ENCODE measurements around the gene AOPEP.

The AOPEP gene

DNA sequence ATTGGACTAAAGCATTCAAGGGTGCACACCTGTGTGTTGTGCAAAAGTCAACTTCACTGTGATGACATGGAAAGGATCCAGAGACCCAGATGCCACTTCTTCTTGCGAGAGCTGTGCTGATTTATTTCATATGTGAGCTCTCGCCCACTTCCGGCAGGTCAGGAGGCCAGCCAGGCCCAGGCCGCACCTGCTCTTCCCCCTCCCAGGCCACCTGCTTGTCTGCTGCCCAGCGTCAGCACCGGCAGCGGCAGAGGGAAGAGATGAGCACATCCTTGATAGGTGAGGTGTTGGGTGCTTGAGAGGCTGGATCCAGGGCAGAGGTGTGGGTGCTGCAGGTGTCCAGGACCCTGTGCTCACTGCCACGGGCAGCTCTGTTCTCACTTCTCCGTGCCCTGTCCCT, 348.1 kb downstream of the AOPEP start:
- no peak for DNase-seq

DNA sequence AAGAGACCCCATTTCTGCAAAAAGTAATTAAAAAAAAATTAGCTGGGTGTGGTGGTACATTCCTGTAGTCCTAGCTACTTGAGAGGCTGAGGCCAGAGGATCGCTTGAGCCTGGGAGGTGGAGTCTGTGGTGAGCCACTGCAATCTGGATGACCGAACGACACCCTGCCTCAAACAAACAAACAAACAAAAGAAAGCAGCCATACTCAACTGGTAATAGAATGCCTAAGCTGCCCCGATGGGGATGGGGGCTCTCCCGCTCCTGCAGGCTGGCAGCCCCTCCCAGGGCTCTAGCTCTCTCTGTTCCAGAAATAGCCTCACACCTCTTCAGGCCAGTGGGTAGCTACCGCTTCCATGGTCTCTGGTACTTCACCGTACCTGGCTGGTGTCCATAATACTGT, 349.2 kb downstream of the AOPEP start:
- no peak for DNase-seq

DNA sequence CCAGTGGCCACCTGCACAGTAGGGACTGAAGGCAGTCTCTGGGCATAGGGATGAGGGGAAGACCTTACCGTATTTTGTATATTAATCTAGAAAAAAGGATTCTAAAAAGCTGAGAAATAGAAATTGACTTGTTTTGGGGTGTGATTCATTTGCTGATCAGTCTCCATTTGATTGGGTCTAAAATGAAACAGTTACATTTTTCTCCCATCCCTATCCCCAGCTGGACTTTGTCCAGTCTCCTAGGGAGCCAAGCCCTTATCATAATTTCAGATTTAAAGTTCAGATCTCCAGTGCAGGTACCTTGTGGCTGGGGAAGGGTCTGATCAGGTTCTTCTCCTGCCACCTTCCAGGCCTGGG, 350.2 kb downstream of the AOPEP start:
- no peak for DNase-seq

DNA sequence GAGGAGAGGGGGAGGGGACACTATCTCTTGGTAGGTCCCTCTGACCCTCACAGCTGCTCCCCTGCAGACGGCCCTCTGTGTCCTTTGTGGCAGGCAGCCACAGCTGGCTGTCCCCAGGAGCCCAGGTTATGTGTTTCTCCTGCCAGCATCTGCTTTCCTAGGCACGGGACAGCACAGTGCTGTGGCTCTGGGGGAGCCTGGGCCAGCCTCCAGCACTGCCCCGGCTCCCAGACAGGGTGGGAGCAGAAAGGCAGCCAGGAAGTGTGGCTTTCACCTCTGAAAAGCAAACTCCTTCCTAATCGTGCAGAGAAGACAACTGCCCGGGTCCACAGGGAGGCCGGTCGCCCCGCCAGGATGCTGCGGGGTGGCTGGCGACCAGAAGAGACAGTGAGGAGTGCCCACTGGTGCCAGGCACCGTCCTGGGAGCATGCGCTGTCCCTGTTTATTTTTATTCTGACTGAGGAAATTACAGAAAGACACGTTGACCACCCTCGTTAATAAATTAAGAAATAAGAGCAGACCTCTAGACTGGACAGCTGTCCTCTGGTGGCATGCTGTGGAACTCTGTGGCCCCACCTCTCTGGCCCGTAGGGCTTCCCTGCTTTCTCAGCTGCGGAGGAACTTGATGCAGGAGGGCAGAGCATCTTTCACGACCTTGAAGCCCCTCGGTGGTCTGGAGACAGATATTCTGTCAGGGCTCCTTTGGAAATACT, 350.7 kb downstream of the AOPEP start:
- DNase-seq = no peak

DNA sequence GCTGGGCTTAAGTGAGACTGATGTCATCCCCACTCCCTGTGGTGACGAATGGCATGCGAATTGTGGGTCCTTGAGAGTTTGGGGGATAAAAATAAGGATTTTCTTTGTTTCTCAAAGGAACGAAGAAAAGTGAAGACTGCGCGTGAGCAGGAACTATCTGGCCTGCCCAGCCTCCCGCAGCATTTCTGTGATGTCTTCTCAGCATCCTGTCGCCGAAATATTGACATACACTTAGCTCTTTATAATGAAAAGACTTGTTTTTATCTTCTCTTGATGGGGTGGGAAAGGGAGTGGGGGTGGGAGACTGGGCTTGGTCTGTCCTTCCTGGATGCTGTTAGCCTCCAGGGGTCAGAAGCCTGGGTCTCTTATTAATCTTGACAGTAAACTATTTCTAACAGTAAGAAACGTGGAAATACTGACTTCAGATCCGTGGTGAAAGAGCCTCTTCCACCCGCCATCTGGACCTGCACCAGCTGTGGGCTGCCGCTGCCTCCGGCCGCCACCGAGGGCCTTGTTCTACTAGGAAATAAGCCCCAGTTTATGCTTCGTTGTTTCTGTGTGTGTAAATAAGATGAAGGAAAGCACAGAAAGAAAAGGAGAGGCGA, 351.4 kb downstream of the AOPEP start:
- no peak for DNase-seq

DNA sequence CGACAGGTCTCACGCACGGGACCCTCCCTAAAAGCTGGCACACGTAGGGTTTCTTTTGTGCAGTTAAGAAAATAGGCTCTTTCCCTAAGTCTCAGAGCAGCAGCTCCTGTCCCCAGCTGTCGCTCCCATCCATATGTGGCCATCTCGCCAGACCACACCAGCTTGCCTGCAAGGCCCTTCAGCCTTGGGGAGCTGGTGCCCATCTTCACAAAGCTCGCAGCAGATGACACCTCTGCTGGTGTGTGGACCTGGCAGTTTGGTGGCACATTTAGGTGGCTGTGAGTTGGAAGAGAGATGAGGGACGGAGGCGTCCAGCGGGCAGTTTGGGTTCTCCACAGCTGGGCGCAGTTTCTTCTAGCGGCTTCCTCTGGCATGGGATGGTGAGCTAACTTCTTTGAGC, 352.0 kb downstream of the AOPEP start:
- no peak for DNase-seq

DNA sequence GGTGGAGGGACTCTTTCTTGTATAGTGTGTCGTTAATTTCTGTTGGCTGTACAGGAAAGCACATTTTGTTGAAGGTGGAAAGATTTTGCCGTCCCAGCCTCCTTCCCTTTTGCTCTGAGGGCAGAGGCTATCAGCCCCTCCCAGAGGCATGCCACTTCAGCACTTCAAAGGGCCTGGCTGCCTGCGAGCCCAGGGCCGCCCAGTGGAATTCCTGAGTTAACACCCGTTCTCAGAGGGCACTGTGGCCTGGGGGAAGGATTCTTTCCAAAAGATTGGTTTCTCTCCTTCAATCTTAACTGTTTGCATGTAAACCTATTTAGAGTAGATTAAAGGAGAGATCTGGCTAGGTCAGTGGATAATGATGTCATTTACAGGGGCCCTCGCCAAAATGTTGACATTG, 352.4 kb downstream of the AOPEP start:
- DNase-seq = no peak

DNA sequence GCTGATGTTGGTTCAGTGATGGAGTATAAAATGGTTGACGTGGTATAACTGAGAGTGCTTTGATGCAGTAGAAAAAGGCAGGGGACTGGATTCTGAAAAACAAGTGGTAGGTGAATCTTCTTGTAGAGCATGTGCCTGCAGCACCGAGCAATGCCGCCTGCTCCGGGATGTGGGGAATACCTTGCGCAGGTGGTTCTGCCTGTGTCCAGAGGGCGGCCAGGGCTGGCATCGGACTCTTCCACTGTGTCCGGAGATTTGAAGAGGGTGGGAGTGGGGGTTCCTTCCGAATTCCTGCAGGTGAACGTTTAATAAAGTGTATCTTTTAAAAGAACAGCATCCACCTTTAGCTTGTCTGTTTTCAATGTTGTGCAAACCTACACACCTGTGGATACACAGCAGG, 353.0 kb downstream of the AOPEP start:
- no peak for DNase-seq

DNA sequence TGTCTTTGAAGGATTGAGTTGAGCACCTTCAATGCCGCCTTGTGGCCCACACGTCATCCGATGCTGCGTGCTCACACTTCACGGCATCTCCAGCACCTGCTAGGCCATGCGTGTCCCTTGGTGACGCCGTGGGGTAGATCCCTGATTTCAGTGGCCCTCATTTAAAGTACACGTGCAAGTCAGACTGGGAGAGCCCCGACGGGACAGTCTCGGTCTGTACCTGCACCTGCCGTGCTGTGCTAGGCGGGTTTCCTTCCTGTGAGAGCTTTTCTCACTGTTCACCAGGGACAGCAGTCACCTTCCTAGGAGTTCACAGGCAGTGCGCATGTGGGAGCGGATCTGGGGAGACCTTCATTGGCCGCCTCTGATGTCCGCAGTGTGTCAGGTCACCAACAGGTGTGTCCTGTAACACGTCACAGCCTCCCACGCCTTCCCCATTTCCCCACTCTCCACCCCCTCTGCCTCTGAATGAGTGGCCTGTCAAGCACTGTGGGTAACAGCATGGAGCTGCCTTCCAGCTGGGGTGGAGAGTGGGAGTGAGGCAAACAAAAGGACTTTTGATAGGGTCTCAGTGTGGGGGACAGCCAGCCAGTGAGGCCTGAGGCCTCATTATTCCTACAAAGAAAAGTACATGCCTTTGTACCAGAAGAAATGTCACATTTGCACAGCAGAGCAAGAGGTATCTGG, 354.6 kb downstream of the AOPEP start:
- DNase-seq = no peak

DNA sequence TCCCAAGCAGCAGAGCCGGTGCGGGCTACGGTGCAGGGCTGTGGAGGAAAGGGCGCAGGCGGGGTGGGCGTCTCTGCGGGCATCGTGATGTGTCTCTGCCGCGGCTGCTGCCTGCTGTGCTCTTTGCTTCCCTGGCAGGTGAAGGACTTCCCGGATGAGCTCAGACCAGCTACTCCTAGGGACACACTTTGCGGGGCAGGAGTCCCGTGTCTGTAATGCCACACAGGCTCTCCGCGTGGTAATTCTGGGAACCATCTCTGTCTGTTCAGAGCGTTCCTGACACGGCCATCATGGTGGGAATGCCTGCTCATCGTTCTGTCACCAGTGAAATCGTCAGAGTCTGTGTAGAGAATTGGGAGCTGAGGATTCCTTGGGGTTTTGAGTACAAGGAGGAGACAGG, 355.5 kb downstream of the AOPEP start:
- DNase-seq = no peak

DNA sequence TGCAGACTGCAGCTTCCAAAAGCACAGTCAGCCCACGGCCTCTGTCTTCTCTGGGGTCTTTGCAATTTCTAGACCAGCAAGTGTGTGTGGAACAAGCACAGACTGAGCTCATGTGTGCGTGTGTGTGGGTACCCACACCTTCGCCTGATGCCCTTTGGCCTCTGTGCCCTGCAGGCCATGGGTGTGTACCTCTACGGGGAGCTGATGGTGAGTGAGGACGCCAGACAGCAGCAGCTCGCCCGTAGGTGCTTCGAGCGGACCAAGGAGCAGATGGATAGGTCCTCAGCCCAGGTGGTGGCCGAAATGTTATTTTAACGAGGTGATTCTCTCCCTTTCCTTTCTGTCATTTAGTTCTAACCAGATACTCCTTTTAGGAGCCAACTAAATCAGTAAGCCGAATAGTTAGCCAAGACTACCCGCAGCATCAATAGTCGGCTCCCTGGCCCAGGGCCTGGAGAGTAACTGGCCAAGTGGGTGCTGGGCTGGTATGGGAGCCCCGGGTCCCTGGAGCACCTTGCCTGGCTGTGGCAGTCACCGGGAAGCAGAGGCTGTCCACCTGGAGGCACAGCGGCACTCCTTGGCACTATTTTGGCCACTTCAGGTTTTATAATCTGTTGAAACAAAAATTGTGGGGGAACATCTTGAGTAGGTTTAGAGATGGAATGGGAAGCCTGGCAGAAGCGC, 356.0 kb downstream of the AOPEP start:
- DNase-seq = no peak

DNA sequence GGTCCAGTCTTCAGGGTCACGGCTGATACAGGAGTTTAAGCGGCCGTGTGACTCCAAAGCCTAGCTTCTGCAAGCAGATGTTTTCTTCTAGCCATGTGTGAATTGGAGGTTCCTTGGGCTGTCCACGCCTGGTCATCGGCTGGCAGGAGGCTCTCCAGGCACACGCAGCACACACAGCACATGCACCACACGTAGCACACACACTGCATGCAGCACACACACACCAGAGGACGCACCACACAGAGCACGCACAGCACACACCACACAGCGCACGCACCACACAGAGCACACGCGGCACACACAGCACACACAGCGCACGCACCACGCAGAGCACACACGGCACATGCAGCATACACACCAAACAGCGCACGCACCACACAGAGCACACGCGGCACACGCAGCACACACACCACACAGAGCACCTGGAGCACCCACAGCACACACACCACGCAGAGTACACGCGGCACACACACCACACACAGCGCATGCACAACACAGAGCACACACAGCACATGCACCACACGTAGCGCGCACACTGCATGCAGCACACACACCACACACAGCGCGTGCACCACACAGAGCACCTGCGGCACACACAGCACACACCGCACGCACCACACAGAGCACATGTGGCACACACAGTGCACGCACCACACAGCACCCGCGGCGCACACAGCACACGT, 356.7 kb downstream of the AOPEP start:
- DNase-seq = no peak

DNA sequence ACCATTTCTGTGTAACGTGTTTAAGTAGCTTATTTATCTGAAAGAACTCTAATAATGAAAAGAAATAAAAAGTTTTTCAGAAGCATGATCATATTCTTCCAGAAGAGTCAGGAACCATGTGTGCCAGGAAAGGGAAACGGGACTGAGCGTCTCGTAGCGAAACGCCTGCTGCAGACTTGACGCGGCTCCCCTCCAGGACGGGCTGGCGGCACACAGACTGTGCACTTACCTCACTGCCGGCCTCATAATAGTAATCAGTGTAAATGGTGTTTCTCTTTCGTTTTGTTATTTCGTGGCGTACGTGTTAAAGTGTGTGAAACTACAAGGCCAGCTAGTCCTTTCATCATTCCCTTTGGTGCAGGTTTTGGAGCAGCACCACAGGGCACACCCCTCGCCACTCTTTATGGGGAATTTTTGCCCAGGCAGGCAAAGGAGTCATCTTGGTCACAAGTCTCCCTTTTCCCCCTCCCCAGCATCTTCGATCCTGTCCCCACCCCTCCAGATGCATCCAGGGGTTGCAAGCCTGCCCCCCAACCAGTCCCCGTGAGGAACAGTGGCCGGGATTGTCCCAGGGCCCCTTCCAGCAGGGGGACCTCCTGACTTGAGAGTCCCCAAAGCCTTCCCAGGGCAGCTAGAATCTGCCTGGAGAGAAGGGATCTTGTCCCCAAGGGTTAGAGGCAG, 357.9 kb downstream of the AOPEP start:
- no peak for DNase-seq

DNA sequence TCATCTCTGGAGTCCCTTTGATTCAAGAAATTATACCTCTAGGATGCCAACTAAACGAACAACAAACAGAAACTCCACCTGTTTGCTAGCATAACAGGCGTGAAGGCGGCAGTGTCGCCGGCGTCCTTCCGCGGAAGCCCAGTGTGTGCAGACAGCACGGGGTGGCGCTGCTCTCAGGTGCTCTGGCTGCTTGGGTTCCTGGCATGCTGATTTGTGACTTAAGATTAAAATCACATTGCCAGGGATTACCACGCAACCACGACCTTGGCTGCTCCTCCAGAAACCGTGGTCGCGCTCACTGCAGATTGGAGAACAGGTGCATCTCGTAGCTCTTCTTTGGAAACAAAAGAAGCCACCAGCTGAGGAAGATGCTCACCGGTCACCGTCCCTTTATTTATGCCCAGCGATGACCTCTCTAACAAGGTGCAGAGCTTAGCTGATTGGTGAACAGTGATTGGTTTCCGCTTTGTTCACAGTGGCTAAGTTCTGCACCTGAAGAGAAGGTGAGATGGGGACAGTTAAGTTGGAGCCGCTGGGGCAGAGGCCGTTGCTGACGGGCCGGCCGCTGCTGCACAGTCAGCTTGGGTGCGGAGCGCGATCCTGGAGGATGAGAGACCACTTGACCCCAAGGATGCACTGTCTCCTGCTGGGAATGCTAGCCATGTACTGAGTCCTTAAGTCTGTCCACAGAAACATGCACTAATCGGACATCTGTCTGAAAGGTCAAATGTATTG, 358.7 kb downstream of the AOPEP start:
- DNase-seq = no peak

DNA sequence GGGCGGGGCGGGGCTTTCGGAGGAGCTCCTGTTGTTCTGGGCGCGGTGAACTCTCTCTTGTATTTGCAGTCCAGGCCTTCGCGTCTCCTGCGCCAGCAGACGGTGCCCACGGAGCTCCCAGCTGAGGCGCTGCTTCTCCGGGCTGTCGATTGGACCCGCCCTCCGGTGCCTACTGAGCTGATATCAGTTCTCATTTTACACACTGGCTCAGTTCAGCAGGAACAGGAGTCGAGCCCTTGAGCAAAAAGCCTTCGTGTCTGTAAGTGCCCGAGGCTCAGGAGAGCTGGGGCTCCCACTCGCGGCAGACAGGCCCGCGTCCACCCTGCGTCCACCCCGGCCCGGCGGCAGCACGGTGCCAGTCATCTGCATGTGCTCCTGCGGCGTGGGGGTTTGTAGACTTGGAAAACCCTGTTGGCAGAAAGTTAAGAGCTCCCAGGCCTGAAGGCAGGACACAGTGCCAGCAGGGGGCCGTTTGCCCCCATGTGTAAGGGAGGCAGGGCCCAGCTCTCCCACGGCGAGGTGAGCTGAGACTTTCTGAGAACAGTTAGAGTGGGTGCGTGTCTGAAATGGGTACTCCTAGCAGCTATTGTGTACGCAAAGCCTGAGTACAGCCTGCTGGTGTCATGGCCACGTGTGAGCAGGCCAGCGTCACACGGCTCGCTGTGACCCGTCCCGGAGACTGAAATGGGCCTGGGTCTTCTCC, 359.5 kb downstream of the AOPEP start:
- no peak for DNase-seq

DNA sequence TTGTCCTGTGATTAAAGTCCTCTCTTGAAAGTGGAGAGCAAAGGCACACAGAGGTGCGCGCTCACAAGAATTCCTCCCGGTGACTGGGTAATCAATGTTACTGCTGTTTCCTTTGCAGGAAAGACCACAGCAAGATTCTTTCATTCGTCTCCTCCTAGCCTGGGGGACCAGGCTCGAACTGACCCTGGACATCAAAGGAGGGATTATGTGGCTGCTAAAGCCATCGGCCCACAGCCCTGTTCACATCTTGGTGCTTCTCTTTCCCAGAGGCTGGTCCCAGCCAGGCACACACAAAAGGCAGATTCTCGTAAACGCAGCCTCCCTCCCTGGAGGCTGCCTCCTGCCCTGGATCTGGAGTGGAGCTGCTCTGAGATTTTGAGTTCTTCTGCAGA, 360.1 kb downstream of the AOPEP start:
- no peak for DNase-seq

DNA sequence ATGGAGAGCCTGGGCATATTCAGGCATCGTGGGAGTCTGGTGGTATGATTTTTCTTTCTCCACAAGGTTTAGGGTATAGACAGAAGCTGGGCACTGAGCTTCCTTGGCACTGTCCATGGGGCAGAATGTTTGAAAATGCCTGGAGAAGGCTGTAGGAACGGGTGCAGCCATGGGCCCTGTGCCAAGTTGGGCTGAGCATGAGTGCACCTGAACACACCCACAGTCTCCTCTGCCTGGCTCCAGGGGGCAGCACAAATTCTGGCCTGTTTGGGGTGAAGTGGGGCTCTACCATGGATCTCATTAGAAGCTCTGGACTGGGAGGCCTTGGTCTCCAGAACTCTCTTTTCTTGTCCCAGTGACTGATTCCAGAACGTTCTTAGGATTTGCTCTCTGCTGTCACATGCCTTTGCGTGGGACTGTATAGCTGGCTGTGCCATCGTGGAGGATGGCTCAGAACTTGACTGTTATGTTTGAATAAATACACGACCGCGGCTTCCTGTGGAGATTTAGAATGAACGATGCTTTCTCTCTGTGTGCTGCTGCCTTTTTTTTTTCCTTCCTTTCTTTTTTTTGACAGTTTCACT, 361.3 kb downstream of the AOPEP start:
- DNase-seq = no peak

DNA sequence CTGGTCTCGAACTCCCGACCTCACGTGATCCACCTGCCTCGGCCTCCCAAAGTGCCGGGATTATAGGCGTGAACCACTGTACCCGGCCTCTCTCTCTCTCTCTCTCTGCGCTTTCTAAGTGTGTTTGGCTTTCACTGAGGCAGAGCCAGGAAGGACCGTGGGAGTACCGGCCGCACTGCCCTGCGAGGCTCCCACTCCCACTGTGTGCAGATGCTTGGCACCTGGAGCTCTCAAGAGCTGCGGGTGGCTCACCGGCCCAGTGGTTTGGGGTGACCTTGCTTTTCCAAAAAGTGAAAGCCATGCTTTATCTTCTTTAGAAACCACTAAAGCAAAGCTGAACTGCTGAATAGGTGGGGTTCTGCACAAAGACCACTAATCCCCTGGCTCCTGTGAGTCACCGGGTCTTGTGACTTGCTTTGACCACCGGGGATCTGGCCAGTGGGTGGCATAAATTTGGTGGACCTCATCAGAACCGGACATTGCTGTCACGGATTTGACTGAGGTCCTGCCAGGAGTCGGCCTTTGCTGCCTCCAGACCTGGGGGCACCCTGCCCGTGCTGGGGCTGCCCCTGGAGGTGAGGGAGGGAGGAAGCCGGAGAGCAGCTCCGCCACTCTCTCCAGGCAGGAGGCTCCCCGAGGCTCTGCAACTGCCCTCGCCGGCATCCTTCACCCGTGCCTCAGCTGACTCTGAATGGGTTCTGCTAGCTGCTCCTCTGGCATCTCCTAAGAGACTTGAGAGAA, 362.1 kb downstream of the AOPEP start:
- no peak for DNase-seq

DNA sequence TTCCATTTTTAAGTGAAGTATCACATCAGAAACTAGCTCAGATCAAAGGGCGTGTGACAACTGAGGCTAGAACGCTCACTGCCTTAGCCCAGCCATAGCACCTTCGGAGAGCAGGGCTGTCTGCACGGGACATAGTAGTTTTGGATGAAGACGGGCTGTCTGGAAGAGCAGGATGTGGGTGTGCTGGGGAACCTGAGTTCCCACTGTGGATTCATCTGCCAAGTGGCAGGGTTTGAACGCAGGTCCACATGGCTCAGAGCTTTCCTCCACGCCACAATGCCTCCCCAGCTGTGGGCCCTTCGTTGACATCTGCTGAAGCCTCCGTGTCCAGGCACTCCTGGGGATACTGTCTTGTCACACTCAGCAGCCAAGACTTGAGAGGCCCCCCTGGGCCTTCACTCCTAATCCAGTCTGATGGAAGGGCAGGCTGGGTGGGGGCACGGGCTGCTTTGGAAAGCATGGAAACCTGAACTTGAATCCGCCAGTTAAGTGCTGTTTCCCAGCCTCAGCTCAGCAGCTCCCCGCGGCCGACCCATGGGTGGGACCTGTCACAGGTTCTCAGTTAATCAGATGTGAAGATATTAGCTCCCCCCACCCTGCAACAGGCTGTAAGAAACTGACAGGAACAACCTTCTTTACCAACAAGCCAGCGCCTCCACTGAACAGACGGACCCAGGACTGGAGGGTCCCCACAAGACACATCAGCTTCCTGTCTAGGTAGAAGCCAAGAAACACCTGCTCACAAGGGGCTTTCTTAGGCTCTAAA, 362.9 kb downstream of the AOPEP start:
- DNase-seq = no peak

All from inflammatory macrophage treated with lipopolysaccharide for 1 hour (primary cell).